ENCODE measurements around the gene SMIM15.

The SMIM15 gene

GRCh38 chr5:61123145-61123544, 39.1 kb downstream of the SMIM15 start:
- Histone ChIP-seq H3K36me3 (ENCODE audit: control insufficient read depth in 4 of 4, insufficient read depth in 4 of 4, low read length in 3 of 4) (peaks cover 0 to 4% (median 0%) of the 10 kb centered on the region in 4 experiments), H3K27me3 (replicated peaks in 2 of 5; ENCODE audit: control insufficient read depth in 4 of 5, insufficient read depth in 5 of 5, low read length in 4 of 5) (no peaks in the 10 kb centered on the region), H3K4me3 (ENCODE audit: control insufficient read depth in 1 of 7, extremely low read depth in 1 of 7, insufficient read depth in 4 of 7, low read depth in 2 of 7, low read length in 6 of 7) (no peak overlapping the region), H3K4me1 (ENCODE audit: control extremely low read depth in 1 of 4, control insufficient read depth in 4 of 4, insufficient read depth in 4 of 4, low read length in 3 of 4) (peaks cover 0 to 2% (median 0%) of the 10 kb centered on the region in 4 experiments), H3K27ac (ENCODE audit: insufficient read depth in 1 of 2, low read depth in 1 of 2, low read length in 2 of 2, poor library complexity in 1 of 2, severe bottlenecking in 2 of 2) (no peak overlapping the region), H3K9me3 (ENCODE audit: control extremely low read depth in 1 of 5, control insufficient read depth in 4 of 5, insufficient read depth in 2 of 5, low read depth in 1 of 5, low read length in 4 of 5) (peaks cover 0 to 1% (median 0%) of the 10 kb centered on the region in 5 experiments)
- CTCF ChIA-PET, result no interaction called here
- POLR2A ChIA-PET, result no interaction called here
- WGBS (ENCODE audit: insufficient coverage), result 100% methylated on average over 2 of the region's 4 CpGs
- DNase-seq, result no peak

GRCh38 chr5:61120534-61120933, 41.7 kb downstream of the SMIM15 start:
- no CpG with 5 or more reads among the region's 1 CpG for WGBS (ENCODE audit: insufficient coverage)
- CTCF ChIA-PET, result no interaction called here
- Histone ChIP-seq H3K36me3 (ENCODE audit: control insufficient read depth in 4 of 4, insufficient read depth in 4 of 4, low read length in 3 of 4) (peaks cover 0 to 4% (median 0%) of the 10 kb centered on the region in 4 experiments), H3K27me3 (replicated peaks in 2 of 5; ENCODE audit: control insufficient read depth in 4 of 5, insufficient read depth in 5 of 5, low read length in 4 of 5) (no peaks in the 10 kb centered on the region), H3K27ac (ENCODE audit: insufficient read depth in 1 of 2, low read depth in 1 of 2, low read length in 2 of 2, poor library complexity in 1 of 2, severe bottlenecking in 2 of 2) (no peak overlapping the region), H3K4me1 (ENCODE audit: control extremely low read depth in 1 of 4, control insufficient read depth in 4 of 4, insufficient read depth in 4 of 4, low read length in 3 of 4) (peaks cover 0 to 2% (median 0%) of the 10 kb centered on the region in 4 experiments), H3K4me3 (ENCODE audit: control insufficient read depth in 1 of 7, extremely low read depth in 1 of 7, insufficient read depth in 4 of 7, low read depth in 2 of 7, low read length in 6 of 7) (no peak overlapping the region), H3K9me3 (ENCODE audit: control extremely low read depth in 1 of 5, control insufficient read depth in 4 of 5, insufficient read depth in 2 of 5, low read depth in 1 of 5, low read length in 4 of 5) (peaks cover 0 to 1% (median 0%) of the 10 kb centered on the region in 5 experiments)
- POLR2A ChIA-PET, result no interaction called here
- no peak for DNase-seq

GRCh38 chr5:61119066-61119465, 43.2 kb downstream of the SMIM15 start:
- POLR2A ChIA-PET, result no interaction called here

GRCh38 chr5:61115968-61116367, 46.3 kb downstream of the SMIM15 start:
- no peaks in the 10 kb centered on the region for H3K27me3 ChIP-seq (replicated peaks in 2 of 5; ENCODE audit: control insufficient read depth in 4 of 5, insufficient read depth in 5 of 5, low read length in 4 of 5)
- H3K4me3 ChIP-seq (ENCODE audit: control insufficient read depth in 1 of 7, extremely low read depth in 1 of 7, insufficient read depth in 4 of 7, low read depth in 2 of 7, low read length in 6 of 7), result no peak overlapping the region
- no peak overlapping the region for H3K27ac ChIP-seq (ENCODE audit: insufficient read depth in 1 of 2, low read depth in 1 of 2, low read length in 2 of 2, poor library complexity in 1 of 2, severe bottlenecking in 2 of 2)
- POLR2A ChIA-PET, result no interaction called here
- H3K9me3 ChIP-seq (ENCODE audit: control extremely low read depth in 1 of 5, control insufficient read depth in 4 of 5, insufficient read depth in 2 of 5, low read depth in 1 of 5, low read length in 4 of 5), result peaks cover 0 to 8% (median 4%) of the 10 kb centered on the region in 5 experiments
- peaks cover 0 to 5% (median 0%) of the 10 kb centered on the region in 4 experiments for H3K36me3 ChIP-seq (ENCODE audit: control insufficient read depth in 4 of 4, insufficient read depth in 4 of 4, low read length in 3 of 4)
- no CpG with 5 or more reads among the region's 3 CpGs for WGBS (ENCODE audit: insufficient coverage)
- DNase-seq, result no peak
- CTCF ChIA-PET, result no interaction called here
- peaks cover 0 to 2% (median 0%) of the 10 kb centered on the region in 4 experiments for H3K4me1 ChIP-seq (ENCODE audit: control extremely low read depth in 1 of 4, control insufficient read depth in 4 of 4, insufficient read depth in 4 of 4, low read length in 3 of 4)

More at GRCh38 chr5:61119066-61119465, 43.2 kb downstream of the SMIM15 start:
- CTCF ChIA-PET, result interaction anchor here (0.6 kb wide), 1 partner anchor 1586 kb away, joined by 3 read pairs; no protein-coding TSS in a partner anchor
- Histone ChIP-seq H3K27me3 (replicated peaks in 2 of 5; ENCODE audit: control insufficient read depth in 4 of 5, insufficient read depth in 5 of 5, low read length in 4 of 5) (no peaks in the 10 kb centered on the region), H3K4me3 (ENCODE audit: control insufficient read depth in 1 of 7, extremely low read depth in 1 of 7, insufficient read depth in 4 of 7, low read depth in 2 of 7, low read length in 6 of 7) (no peak overlapping the region), H3K4me1 (ENCODE audit: control extremely low read depth in 1 of 4, control insufficient read depth in 4 of 4, insufficient read depth in 4 of 4, low read length in 3 of 4) (peaks cover 0 to 2% (median 0%) of the 10 kb centered on the region in 4 experiments), H3K9me3 (ENCODE audit: control extremely low read depth in 1 of 5, control insufficient read depth in 4 of 5, insufficient read depth in 2 of 5, low read depth in 1 of 5, low read length in 4 of 5) (peaks cover 0 to 1% (median 0%) of the 10 kb centered on the region in 5 experiments), H3K36me3 (ENCODE audit: control insufficient read depth in 4 of 4, insufficient read depth in 4 of 4, low read length in 3 of 4) (peaks cover 0 to 5% (median 2%) of the 10 kb centered on the region in 4 experiments), H3K27ac (ENCODE audit: insufficient read depth in 1 of 2, low read depth in 1 of 2, low read length in 2 of 2, poor library complexity in 1 of 2, severe bottlenecking in 2 of 2) (no peak overlapping the region)
- DNase-seq, result no peak
- WGBS (ENCODE audit: insufficient coverage), result no CpG with 5 or more reads among the region's 1 CpG

- no peak overlapping the region for H3K27ac ChIP-seq (ENCODE audit: insufficient read depth in 1 of 2, low read depth in 1 of 2, low read length in 2 of 2, poor library complexity in 1 of 2, severe bottlenecking in 2 of 2)
- H3K36me3 ChIP-seq (ENCODE audit: control insufficient read depth in 4 of 4, insufficient read depth in 4 of 4, low read length in 3 of 4), result peaks cover 0 to 5% (median 0%) of the 10 kb centered on the region in 4 experiments
- CTCF ChIA-PET, result interaction anchor here (0.6 kb wide), 1 partner anchor 27 kb away, joined by 3 read pairs; no protein-coding TSS in a partner anchor
- peaks cover 0 to 8% (median 4%) of the 10 kb centered on the region in 5 experiments for H3K9me3 ChIP-seq (ENCODE audit: control extremely low read depth in 1 of 5, control insufficient read depth in 4 of 5, insufficient read depth in 2 of 5, low read depth in 1 of 5, low read length in 4 of 5)
- no peaks in the 10 kb centered on the region for H3K27me3 ChIP-seq (replicated peaks in 2 of 5; ENCODE audit: control insufficient read depth in 4 of 5, insufficient read depth in 5 of 5, low read length in 4 of 5)
- no CpG with 5 or more reads among the region's 1 CpG for WGBS (ENCODE audit: insufficient coverage)
- H3K4me3 ChIP-seq (ENCODE audit: control insufficient read depth in 1 of 7, extremely low read depth in 1 of 7, insufficient read depth in 4 of 7, low read depth in 2 of 7, low read length in 6 of 7), result no peak overlapping the region
- H3K4me1 ChIP-seq (ENCODE audit: control extremely low read depth in 1 of 4, control insufficient read depth in 4 of 4, insufficient read depth in 4 of 4, low read length in 3 of 4), result peaks cover 0 to under 1% (median 0%) of the 10 kb centered on the region in 4 experiments
- POLR2A ChIA-PET, result interaction anchor here (0.6 kb wide), 1 partner anchor 39 kb away, joined by 3 read pairs; no protein-coding TSS in a partner anchor
- DNase-seq, result no peak
These were observed 47.8 kb downstream of the SMIM15 start for GRCh38 chr5:61114441-61114840.

All from common myeloid progenitor, CD34-positive (primary cell).